Cardiac muscle cell (in vitro differentiated cells and primary cell): ENCODE measurements around the gene SLC1A2. TPM values are rescaled to one million over a fixed set of nuclear protein-coding genes. Genes with fewer than 3 reads are reported as not detected.

Experiments
- DNase-seq, 2 donors: peaks; one replicate each; pipeline versions ENCODE4 v3.0.0 to v3.0.0-alpha.2; 2010 to 2017; ENCODE audit warnings: low read depth in 1 of 2, low spot score in 1 of 2
- H3K27ac ChIP-seq: fragments of 200-600 bp; sonication (generic); 2 replicates; pipeline ENCODE4 v1.5.1; 2016
- H3K27me3 ChIP-seq: fragments of 200-600 bp; sonication (generic); 2 replicates; pipeline ENCODE4 v1.6.0; 2016; ENCODE audit warnings: control low read depth
- H3K36me3 ChIP-seq: fragments of 200-600 bp; sonication (generic); 2 replicates; pipeline ENCODE4 v1.5.1; 2016; ENCODE audit warnings: control low read depth
- H3K4me1 ChIP-seq: fragments of 200-600 bp; sonication (generic); 2 replicates; pipeline ENCODE4 v1.8.1; 2017; ENCODE audit warnings: low read depth, mild to moderate bottlenecking, mixed run types
- H3K4me3 ChIP-seq: fragments of 200-600 bp; sonication (generic); 2 replicates; pipeline ENCODE4 v1.5.1; 2016; ENCODE audit warnings: mild to moderate bottlenecking
- H3K9me3 ChIP-seq: fragments of 200-600 bp; sonication (generic); 2 replicates; pipeline ENCODE4 v1.5.1; 2017; ENCODE audit warnings: low read depth, mild to moderate bottlenecking, control low read depth
- CTCF ChIP-seq: IDR thresholded peaks from 2 replicates; pipeline ENCODE4 v1.5.1; 2012; ENCODE audit warnings: low read depth, mild to moderate bottlenecking, low read length
- polyA plus RNA-seq: library from polyadenylated mRNA; unstranded; fragments of >200 nt; fragmentation: Nextera tagmentation; extraction: Ambion mirVana; gene quantifications from 2 replicates; pipeline ENCODE4 v1.2.1, GENCODE V29; 2016
- total RNA-seq: library from RNA; depleted of rRNA; stranded (reverse); fragments of >200 nt; gene quantifications from 2 replicates; pipeline ENCODE4 v1.2.3, GENCODE V29; 2016

Gene SLC1A2
- total and polyA plus RNA-seq, 2 experiments from 2014 or later: 0.76 to 1.3 TPM

- H3K4me3 ChIP-seq: no peak overlapping the region
- H3K9me3 ChIP-seq: no peaks in the 10 kb centered on the region
- no peak for TF ChIP-seq CTCF
- H3K36me3 ChIP-seq: no peaks in the 10 kb centered on the region
- no peaks in the 10 kb centered on the region for H3K27me3 ChIP-seq
- DNase-seq: no peak
- H3K27ac ChIP-seq: no peak overlapping the region
- peaks cover 38% of the 10 kb centered on the region for H3K4me1 ChIP-seq
These were observed 184.2 kb downstream of the SLC1A2 start for GRCh38 chr11:35235157-35235468.

GRCh38 chr11:35234460-35235156, 184.8 kb downstream of the SLC1A2 start:
- no peak overlapping the region for H3K27ac ChIP-seq
- no peak for DNase-seq
- H3K4me1 ChIP-seq: peaks cover 42% of the 10 kb centered on the region
- H3K9me3 ChIP-seq: no peaks in the 10 kb centered on the region
- no peak overlapping the region for H3K4me3 ChIP-seq
- H3K27me3 ChIP-seq: no peaks in the 10 kb centered on the region
- no peaks in the 10 kb centered on the region for H3K36me3 ChIP-seq
- TF ChIP-seq CTCF: no peak

GRCh38 chr11:35233518-35233917, 185.8 kb downstream of the SLC1A2 start:
- no peak overlapping the region for H3K4me3 ChIP-seq
- no peaks in the 10 kb centered on the region for H3K27me3 ChIP-seq
- H3K9me3 ChIP-seq: no peaks in the 10 kb centered on the region
- no peaks in the 10 kb centered on the region for H3K36me3 ChIP-seq
- DNase-seq: no peak
- no peak for TF ChIP-seq CTCF
- no peak overlapping the region for H3K27ac ChIP-seq
- peaks cover 42% of the 10 kb centered on the region for H3K4me1 ChIP-seq

- no peaks in the 10 kb centered on the region for H3K27me3 ChIP-seq
- no peak for DNase-seq
- no peaks in the 10 kb centered on the region for H3K36me3 ChIP-seq
- no peaks in the 10 kb centered on the region for H3K9me3 ChIP-seq
- TF ChIP-seq CTCF: no peak
- H3K4me3 ChIP-seq: no peak overlapping the region
- peaks cover 41% of the 10 kb centered on the region for H3K4me1 ChIP-seq
- H3K27ac ChIP-seq: no peak overlapping the region
These were observed 186.4 kb downstream of the SLC1A2 start for GRCh38 chr11:35232891-35233330.

- H3K4me1 ChIP-seq: peaks cover 29% of the 10 kb centered on the region
- DNase-seq: peak in 1 of 2 donors; percentile 67
- no peaks in the 10 kb centered on the region for H3K27me3 ChIP-seq
- no peak for TF ChIP-seq CTCF
- H3K9me3 ChIP-seq: no peaks in the 10 kb centered on the region
- H3K36me3 ChIP-seq: no peaks in the 10 kb centered on the region
- peak overlapping the region; percentile 68 for H3K27ac ChIP-seq
- no peak overlapping the region for H3K4me3 ChIP-seq
These were observed 188.1 kb downstream of the SLC1A2 start for GRCh38 chr11:35231076-35231860.
